Ishikawa (cell line): Measurements from ENCODE around the gene LSAMP.

Source experiments
- CEBPB ChIP-seq: IDR thresholded peaks from 2 replicates; pipeline ENCODE4 v1.6.1; 2012
- CREB1 ChIP-seq: IDR thresholded peaks from 2 replicates; pipeline ENCODE4 v1.6.1; 2012; ENCODE audit warnings: low read depth
- EGR1 ChIP-seq: IDR thresholded peaks from 2 replicates; pipeline ENCODE4 v1.6.1; 2012
- EP300 ChIP-seq: IDR thresholded peaks from 2 replicates; pipeline ENCODE4 v1.6.1; 2012; ENCODE audit warnings: borderline replicate concordance
- FOXM1 ChIP-seq: IDR thresholded peaks from 2 replicates; pipeline ENCODE4 v1.6.1; 2012; ENCODE audit warnings: low read depth, borderline replicate concordance
- NFIC ChIP-seq: IDR thresholded peaks from 2 replicates; pipeline ENCODE4 v1.6.1; 2012
- RAD21 ChIP-seq: IDR thresholded peaks from 2 replicates; pipeline ENCODE4 v1.6.1; 2012; ENCODE audit warnings: low read depth
- REST ChIP-seq: IDR thresholded peaks from 2 replicates; pipeline ENCODE4 v1.6.1; 2012; ENCODE audit warnings: low read depth, mild to moderate bottlenecking
- TAF1 ChIP-seq: IDR thresholded peaks from 2 replicates; pipeline ENCODE4 v1.6.1; 2012; ENCODE audit warnings: low read depth, mild to moderate bottlenecking
- TCF12 ChIP-seq: IDR thresholded peaks from 2 replicates; pipeline ENCODE4 v1.6.1; 2012; ENCODE audit warnings: low read depth
- TEAD4 ChIP-seq: IDR thresholded peaks from 2 replicates; pipeline ENCODE4 v1.6.1; 2012
- USF1 ChIP-seq: IDR thresholded peaks from 2 replicates; pipeline ENCODE4 v1.6.1; 2012
- YY1 ChIP-seq: IDR thresholded peaks from 2 replicates; pipeline ENCODE4 v1.6.1; 2012; ENCODE audit warnings: low read depth
- ZBTB7A ChIP-seq: IDR thresholded peaks from 2 replicates; pipeline ENCODE4 v1.6.1; 2012; ENCODE audit warnings: low read depth
- TF ChIP-seq, protein P1 (sequence below): IDR thresholded peaks from 2 replicates; pipeline ENCODE4 v1.6.1; 2012

Gene LSAMP

DNA sequence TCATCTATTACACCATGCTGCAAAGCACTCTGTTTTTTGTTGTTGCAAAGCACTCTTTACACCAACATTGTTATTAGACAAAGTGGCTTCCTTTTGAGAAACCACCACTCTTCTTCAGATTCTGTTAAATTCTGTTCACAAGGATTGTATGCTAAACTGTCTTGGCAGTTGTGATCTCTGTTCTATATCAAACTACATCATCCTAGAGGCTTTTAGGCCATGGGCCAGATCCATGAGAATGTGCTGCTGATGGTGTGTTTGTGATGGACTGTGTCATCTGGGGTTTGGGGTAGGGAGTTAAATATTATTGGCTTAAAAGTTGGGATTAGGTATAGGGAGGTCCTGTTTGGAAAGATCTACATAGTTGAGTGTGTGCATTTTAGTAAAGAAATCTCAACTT, 592.2 kb downstream of the LSAMP start:
- TF ChIP-seq NFIC (no peak), FOXM1 (no peak), TCF12 (no peak), CEBPB (no peak), TAF1 (no peak), YY1 (no peak), REST (no peak), EP300 (no peak), USF1 (no peak), EGR1 (no peak), TEAD4 (no peak), ZBTB7A (no peak), RAD21 (no peak), CREB1 (no peak)
- TF ChIP-seq, protein P1, sequence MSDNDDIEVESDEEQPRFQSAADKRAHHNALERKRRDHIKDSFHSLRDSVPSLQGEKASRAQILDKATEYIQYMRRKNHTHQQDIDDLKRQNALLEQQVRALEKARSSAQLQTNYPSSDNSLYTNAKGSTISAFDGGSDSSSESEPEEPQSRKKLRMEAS, result no peak

DNA sequence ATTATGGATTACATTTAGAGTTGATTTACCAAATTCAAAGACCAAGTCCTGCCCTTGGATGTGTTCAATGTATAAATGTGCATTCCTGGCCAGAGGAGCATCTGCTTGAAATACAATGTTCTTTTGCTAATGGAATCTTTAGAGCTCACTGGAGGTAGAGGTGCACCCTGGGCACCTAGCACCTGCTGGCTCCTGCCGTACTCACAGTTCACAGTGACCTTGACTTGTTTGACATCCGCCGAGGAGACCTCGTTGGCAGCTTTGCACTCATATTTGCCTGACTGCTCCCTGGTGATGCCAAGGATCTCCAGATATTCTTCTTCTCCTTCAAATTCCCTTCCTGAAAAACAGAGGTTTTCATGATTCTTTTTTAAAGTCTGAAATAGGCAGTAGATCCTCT, 593.0 kb downstream of the LSAMP start:
- TF ChIP-seq TEAD4, result no peak
- TF ChIP-seq RAD21, result no peak
- TF ChIP-seq TAF1, result no peak
- TF ChIP-seq CREB1, result no peak
- TF ChIP-seq EP300, result no peak
- no peak for TF ChIP-seq ZBTB7A
- TF ChIP-seq USF1, result no peak
- no peak for TF ChIP-seq CEBPB
- TF ChIP-seq NFIC, result no peak
- TF ChIP-seq YY1, result no peak
- TF ChIP-seq FOXM1, result no peak
- TF ChIP-seq REST, result no peak
- TF ChIP-seq EGR1, result no peak
- no peak for TF ChIP-seq TCF12
- TF ChIP-seq, protein P1, result no peak

- TF ChIP-seq, protein P1, result no peak
- TF ChIP-seq RAD21 (no peak), YY1 (no peak), TEAD4 (no peak), CREB1 (no peak), EGR1 (no peak), USF1 (no peak), TAF1 (no peak), TCF12 (no peak), FOXM1 (no peak), EP300 (no peak), ZBTB7A (no peak), REST (no peak), NFIC (no peak)
Observed at GRCh38 chr3:115851571-115851970, 593.7 kb downstream of the LSAMP start.

DNA sequence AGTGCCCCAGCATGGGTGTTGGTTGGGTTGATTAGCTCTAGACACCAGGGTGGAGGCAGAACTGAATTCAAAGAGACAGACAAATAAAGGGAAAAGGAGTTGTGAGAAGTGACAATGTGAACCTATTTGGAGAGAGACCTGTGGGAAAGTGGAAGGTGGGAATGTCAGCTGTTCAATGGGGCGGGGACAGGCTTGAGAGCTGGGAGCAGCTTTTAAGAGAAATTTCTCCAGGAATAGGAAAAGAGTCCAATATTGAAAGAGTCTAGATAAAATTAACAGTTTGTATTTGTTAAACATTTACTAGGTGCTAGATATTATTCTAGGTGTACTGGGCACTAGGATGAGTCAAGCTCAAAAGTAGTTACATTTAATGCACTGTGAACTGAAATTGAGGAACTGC, 596.6 kb downstream of the LSAMP start:
- TF ChIP-seq TAF1 (no peak), TEAD4 (no peak), CREB1 (no peak), REST (no peak), USF1 (no peak), ZBTB7A (no peak), EP300 (no peak), NFIC (no peak), YY1 (no peak), RAD21 (no peak), CEBPB (no peak), FOXM1 (no peak), TCF12 (no peak), EGR1 (no peak)
- TF ChIP-seq, protein P1, result no peak
